ENCODE results near the gene COL13A1.

Gene COL13A1

GRCh38 chr10:69955211-69955805 is 153.6 kb downstream of the COL13A1 start:
- DNase-seq, result no peak

DNA sequence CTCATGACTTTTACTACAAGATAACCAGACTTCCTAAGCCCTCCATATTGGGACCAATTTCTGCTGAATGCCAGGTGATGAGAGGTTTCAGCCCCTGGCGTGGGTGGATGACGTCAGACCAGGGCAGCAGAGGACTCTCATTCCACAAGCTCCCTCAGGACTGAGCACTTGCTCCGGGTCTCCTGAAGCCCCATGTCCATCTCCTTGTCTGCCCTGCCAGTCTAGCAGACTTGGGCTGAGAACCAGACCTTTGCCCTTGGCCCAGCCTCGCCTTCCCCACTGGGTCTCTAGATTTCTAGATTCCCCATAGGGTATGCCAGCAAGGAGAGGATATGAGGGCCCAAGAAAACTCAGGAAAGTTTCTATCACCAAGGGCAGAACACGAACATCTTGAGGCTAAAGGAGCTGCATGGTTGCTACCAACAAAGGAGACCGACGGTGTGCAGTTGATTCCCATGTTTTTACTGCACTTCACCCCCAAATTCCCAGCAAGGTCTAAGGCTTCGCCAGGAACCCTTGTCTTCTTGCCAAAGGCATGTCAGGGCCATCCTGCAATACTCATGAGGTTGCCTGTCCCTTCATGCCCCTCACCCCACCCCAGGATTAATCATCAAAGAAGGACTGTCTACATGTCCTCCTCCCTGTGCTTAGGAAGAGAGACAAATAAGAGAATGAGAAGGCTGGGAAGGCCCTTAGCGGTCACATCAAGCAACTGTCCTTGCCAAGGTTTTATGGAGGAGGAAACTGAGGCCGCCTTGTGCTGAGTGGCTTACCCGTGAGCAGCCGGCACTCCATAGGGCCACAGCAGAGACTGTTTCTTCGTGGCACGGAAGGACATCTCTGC is 154.4 kb downstream of the COL13A1 start:
- DNase-seq, result no peak

DNA sequence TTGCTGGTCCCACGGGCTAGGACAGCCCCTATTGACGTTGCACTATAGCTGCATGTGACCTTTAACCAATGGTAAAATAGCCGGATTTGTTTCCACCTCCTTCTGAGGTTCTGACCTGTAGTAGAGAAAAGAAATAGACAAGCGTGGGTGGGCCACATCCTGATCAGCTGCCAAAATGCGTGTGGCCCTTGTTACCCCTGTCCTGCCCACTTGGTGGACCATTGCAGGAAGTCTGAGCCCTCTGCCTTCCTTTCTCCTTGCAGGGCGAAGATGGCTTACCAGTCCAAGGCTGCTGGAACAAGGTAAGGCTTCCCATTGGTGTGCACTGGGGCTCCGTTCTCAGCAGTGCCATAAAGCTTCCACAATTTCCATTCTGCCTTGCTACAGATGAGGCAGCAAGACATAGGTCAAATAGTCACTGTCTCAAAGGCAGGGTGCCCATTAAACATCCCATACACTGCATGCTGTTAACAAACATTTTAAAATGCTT is 155.1 kb downstream of the COL13A1 start:
- no peak for DNase-seq

GRCh38 chr10:69957241-69957885 is 155.7 kb downstream of the COL13A1 start:
- no peak for DNase-seq

- DNase-seq, result no peak
Measured at GRCh38 chr10:69957886-69958555, 156.3 kb downstream of the COL13A1 start.

- no peak for DNase-seq
Measured at GRCh38 chr10:69958556-69958902, 156.8 kb downstream of the COL13A1 start.

GRCh38 chr10:69959911-69960310 is 158.2 kb downstream of the COL13A1 start:
- DNase-seq, result no peak

DNA sequence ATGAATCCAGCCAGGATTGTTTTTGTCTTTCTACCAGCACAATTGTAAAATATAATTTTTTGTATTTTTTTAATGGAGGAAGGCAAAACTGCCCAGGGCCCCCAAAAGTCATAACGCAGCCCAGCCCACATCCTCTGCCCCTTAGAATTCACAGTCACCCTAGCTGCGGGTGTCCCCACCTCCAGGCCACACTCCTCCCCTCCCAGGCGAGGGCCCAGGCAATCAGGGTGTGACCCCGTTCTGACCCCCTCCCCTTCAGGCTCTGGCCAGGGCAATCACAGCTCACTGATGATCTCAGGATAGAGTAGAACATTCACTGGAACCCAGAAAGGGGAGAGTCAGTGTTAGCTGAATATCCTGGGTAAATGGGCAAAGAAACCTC is 158.9 kb downstream of the COL13A1 start:
- DNase-seq, result no peak

- peak; percentile 8 for DNase-seq
Measured at GRCh38 chr10:69960988-69961880, 159.5 kb downstream of the COL13A1 start.

- no peak for DNase-seq
Measured at GRCh38 chr10:69961881-69962745, 160.4 kb downstream of the COL13A1 start.

GRCh38 chr10:69962746-69963135 is 161.0 kb downstream of the COL13A1 start:
- DNase-seq, result no peak

GRCh38 chr10:69963178-69963834 is 161.6 kb downstream of the COL13A1 start:
- no peak for DNase-seq

- no peak for DNase-seq
Measured at GRCh38 chr10:69963835-69964710, 162.4 kb downstream of the COL13A1 start.

GRCh38 chr10:69965086-69965485 is 163.4 kb downstream of the COL13A1 start:
- no peak for DNase-seq

GRCh38 chr10:69965919-69966662 is 164.4 kb downstream of the COL13A1 start:
- no peak for DNase-seq

- DNase-seq, result no peak
Measured at GRCh38 chr10:69968830-69969229, 167.1 kb downstream of the COL13A1 start.

GRCh38 chr10:69969977-69970376 is 168.3 kb downstream of the COL13A1 start:
- no peak for DNase-seq

DNA sequence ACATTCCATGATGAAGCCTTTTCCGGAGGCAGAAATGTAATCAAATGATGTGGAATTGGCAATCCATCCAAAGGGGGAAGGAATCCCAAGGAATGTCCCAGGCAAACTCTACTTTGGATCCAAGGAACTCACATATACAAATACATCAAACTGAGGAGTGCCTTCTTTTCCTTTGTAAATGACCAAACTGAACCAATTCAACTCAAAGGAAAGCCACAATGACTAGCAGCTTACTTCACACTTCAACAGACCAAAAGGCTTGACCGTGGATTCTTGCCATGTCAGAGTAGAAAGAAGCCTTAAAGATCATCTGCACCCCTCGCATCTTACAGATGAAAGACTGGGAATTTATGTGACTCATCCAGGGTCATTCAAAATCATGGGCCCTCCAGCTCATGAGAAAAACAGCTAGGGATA is 171.3 kb downstream of the COL13A1 start:
- DNase-seq, result no peak

DNA sequence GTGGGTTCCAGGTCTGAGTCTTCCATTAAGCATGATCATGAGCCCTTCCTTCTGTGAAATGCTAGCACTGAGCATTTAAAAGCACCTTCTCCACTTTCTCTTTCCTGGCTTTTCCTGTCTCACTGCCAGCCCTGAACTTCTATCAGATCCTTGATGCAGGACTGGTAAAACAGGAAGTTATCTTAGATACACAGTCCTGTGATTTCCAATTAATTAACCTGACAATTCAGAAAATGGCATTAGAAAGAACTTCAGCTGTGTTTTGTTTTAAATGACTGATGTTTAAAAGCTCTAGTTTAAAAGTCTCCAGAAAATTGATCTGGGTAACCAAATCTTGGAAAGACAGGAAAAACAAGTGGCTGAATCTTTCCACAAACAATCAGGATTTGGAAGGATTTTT is 172.0 kb downstream of the COL13A1 start:
- no peak for DNase-seq
